Spleen (tissue), 11 donors: ENCODE results near the gene RNF222. TPM values are rescaled to one million over a fixed set of nuclear protein-coding genes. Genes with fewer than 3 reads are reported as not detected.
"Not testable (repeated sequence)": the region's sequence is repeated elsewhere in the genome, so short reads cannot be mapped to it uniquely, and the experiment has no call there.

Experiments used
- DNase-seq: peaks from one replicate; pipeline ENCODE4 v3.0.0-alpha.2; 2020
- H3K27ac ChIP-seq, 8 donors: fragments of 200-600 bp; sonication (generic) in 7 of 8; 1 replicate in 4 of 8; 2 replicates in 4 of 8; pipeline versions ENCODE4 v1.5.0 to v1.8.0; 2016 to 2021; ENCODE audit warnings: inconsistent platforms in 4 of 8, mild to moderate bottlenecking in 4 of 8, moderate library complexity in 1 of 8
- H3K27me3 ChIP-seq, 7 donors: fragments of 200-600 bp; sonication (generic) in 6 of 7; replicated peaks in 1 of 7; 1 replicate in 4 of 7; 2 replicates in 3 of 7; pipeline versions ENCODE4 v1.5.0 to v1.8.0; 2016 to 2021; ENCODE audit warnings: inconsistent platforms in 3 of 7, mild to moderate bottlenecking in 1 of 7
- H3K36me3 ChIP-seq, 6 donors: fragments of 200-600 bp; sonication (generic) in 5 of 6; 1 replicate in 4 of 6; 2 replicates in 2 of 6; pipeline versions ENCODE4 v1.5.0 to v1.8.0; 2016 to 2021; ENCODE audit warnings: inconsistent platforms in 2 of 6
- H3K4me1 ChIP-seq, 6 donors: fragments of 200-600 bp; sonication (generic) in 5 of 6; 1 replicate in 3 of 6; 2 replicates in 3 of 6; pipeline versions ENCODE4 v1.5.0 to v1.8.0; 2016 to 2021; ENCODE audit warnings: inconsistent platforms in 3 of 6
- H3K4me3 ChIP-seq, 8 donors: fragments of 200-600 bp; sonication (generic) in 7 of 8; 1 replicate in 4 of 8; 2 replicates in 4 of 8; pipeline versions ENCODE4 v1.5.0 to v1.8.0; 2016 to 2021; ENCODE audit warnings: inconsistent platforms in 4 of 8, mild to moderate bottlenecking in 4 of 8, moderate library complexity in 2 of 8
- H3K9me3 ChIP-seq, 8 donors: fragments of 200-600 bp; sonication (generic) in 7 of 8; 1 replicate in 4 of 8; 2 replicates in 4 of 8; pipeline versions ENCODE4 v1.5.0 to v1.8.0; 2016 to 2021; ENCODE audit warnings: inconsistent platforms in 4 of 8
- CTCF ChIP-seq, 11 experiments: fragments of 200-600 bp in 7 of 11; fragments of 450-650 bp in 4 of 11; sonication (generic) in 4 of 11; IDR thresholded peaks in 8 of 11; conservative IDR thresholded peaks in 3 of 11; 1 replicate in 7 of 11; 2 replicates in 4 of 11; pipeline versions ENCODE4 v1.4.0 to v1.8.0; 2016 to 2021; ENCODE audit warnings: antibody characterized with exemption in 11 of 11, inconsistent platforms in 4 of 11, mild to moderate bottlenecking in 1 of 11
- POLR2A ChIP-seq, 3 donors: fragments of 450-650 bp; IDR thresholded peaks; one replicate each; pipeline ENCODE4 v1.5.1; 2017; ENCODE audit warnings: antibody characterized with exemption in 3 of 3, mild to moderate bottlenecking in 1 of 3
- POLR2AphosphoS5 ChIP-seq, 3 donors: sonication (generic); formaldehyde crosslinking; IDR thresholded peaks; one replicate each; pipeline ENCODE4 v1.5.1; 2017; ENCODE audit warnings: antibody characterized with exemption in 3 of 3
- WGBS, 5 donors: extraction: QIAGEN DNeasy Blood & Tissue Kit in 3 of 5; methylation state at CpG; one replicate each; pipeline versions ENCODE4 v1.1.5 to v1.1.7; 2013 to 2018; 5-methylcytosine and 5-hydroxymethylcytosine counted together
- intact Hi-C: fragments of 100-400 bp; cut with DNase I; formaldehyde crosslinking; loops from one replicate; pipeline ENCODE4 v1.15.0; 2023; ENCODE audit warnings: low total_unique reads
- polyA plus RNA-seq, 3 donors: library from polyadenylated mRNA; stranded (reverse); fragments of 200-250 nt; gene quantifications; one replicate each; pipeline ENCODE4 v1.2.1, GENCODE V29; 2013
- total RNA-seq, 7 donors: library from RNA; depleted of rRNA in 3 of 7; stranded (reverse); fragments of >200 nt in 3 of 7; fragmentation: NEBNext Ultra II Directional in 4 of 7; extraction: Animal tissue kit (Norgen Biotek cat#: 25700) in 4 of 7; gene quantifications; one replicate each; pipeline versions ENCODE4 v1.1.0 to v1.2.1, GENCODE V29; 2016 to 2021
- donor health status: healthy with polysubstance abuse.
- donor health status: DM: no; HTN: no; CAD: no; lungs with moderate emphysema.
- donor health status: DM: no; HTN: no; CAD: no.
- donor health status: Bipolar disorder and iron deficiency.
- donor health status: healthy.
- donor health status: DM: no; HTN: no; CAD: no.
- donor health status: DM: yes; HTN: yes; CAD: no.

Gene RNF222
- total and polyA plus RNA-seq, 10 donors, result 0.03 to 0.05 TPM; not detected in 8

- no peaks in the 10 kb centered on the region for H3K36me3 ChIP-seq
- H3K27ac ChIP-seq, result no peak overlapping the region
- H3K27me3 ChIP-seq, result peaks cover 0 to 20% (median 0%) of the 10 kb centered on the region in 7 donors
- no peak for DNase-seq
- no peak overlapping the region for H3K4me3 ChIP-seq
- H3K9me3 ChIP-seq, result no peaks in the 10 kb centered on the region
- 61 to 77% (median 76%) methylated on average over 7 of the region's 7 CpGs for WGBS, 5 donors
- intact Hi-C loops, result no loop called here
- H3K4me1 ChIP-seq, result no peaks in the 10 kb centered on the region
- no peak for TF ChIP-seq POLR2A (IDR thresholded peaks at IDR 0.05)
- TF ChIP-seq CTCF (IDR thresholded peaks at IDR 0.05 in 8 of 11, conservative IDR thresholded peaks at IDR 0.05 in 3 of 11), result no peak
- no peak for TF ChIP-seq POLR2AphosphoS5 (IDR thresholded peaks at IDR 0.05)
These were observed 43.9 kb downstream of the RNF222 start for GRCh38 chr17:8353736-8354135.

DNA sequence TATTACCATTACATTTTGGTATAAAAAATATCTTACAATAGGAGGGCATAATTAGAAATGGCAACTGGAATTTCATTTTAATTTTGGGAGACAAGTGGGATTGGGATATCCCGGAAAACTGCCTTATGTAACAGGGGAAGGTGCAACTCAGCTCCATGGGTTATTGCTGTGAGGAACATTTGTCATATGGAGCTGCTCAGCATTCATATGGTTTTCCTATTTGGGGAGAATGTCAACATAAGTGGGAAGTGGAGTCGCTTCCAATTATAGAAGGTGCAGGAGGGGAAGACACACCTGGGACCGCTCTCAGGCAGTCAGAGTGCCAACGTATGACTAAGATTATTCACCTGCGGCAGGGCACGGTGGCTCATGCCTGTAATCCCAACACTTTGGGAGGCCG is 47.3 kb downstream of the RNF222 start:
- Histone ChIP-seq H3K4me1 (no peaks in the 10 kb centered on the region), H3K27me3 (peaks cover 0 to 53% (median 8%) of the 10 kb centered on the region in 7 donors), H3K27ac (no peak overlapping the region), H3K36me3 (no peaks in the 10 kb centered on the region), H3K9me3 (no peaks in the 10 kb centered on the region), H3K4me3 (no peak overlapping the region)
- 82 to 90% (median 85%) methylated on average over 7 of the region's 7 CpGs for WGBS, 5 donors
- intact Hi-C loops, result no loop called here
- TF ChIP-seq POLR2A (IDR thresholded peaks at IDR 0.05) (no peak), POLR2AphosphoS5 (IDR thresholded peaks at IDR 0.05) (no peak), CTCF (IDR thresholded peaks at IDR 0.05 in 8 of 11, conservative IDR thresholded peaks at IDR 0.05 in 3 of 11) (no peak)
- no peak for DNase-seq

DNA sequence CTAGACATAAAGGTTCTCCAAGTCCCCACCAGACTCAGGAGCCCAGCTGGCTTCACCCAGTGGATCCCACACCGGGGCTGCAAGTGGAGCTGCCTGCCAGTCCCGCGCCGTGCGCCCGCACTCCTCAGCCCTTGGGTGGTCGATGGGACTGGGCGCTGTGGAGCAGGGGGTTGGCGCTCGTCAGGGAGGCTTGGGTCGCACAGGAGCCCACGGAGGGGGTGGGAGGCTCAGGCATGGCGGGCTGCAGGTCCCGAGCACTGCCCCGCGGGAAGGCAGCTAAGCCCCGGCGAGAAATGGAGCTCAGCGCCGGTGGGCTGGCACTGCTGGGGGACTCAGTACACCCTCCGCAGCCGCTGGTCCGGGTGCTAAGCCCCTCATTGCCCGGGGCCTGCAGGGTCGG is 50.6 kb downstream of the RNF222 start:
- 51 to 78% (median 70%) methylated on average over 10 to 25 of the region's 25 CpGs for WGBS, 5 donors
- H3K9me3 ChIP-seq, DNase-seq, H3K27ac ChIP-seq, H3K36me3 ChIP-seq, H3K4me3 ChIP-seq, intact Hi-C loops, H3K4me1 ChIP-seq: not testable (repeated sequence)
- peaks cover 0 to 55% (median 8%) of the 10 kb centered on the region in 7 donors for H3K27me3 ChIP-seq

GRCh38 chr17:8345951-8346665 is 51.5 kb downstream of the RNF222 start:
- Histone ChIP-seq H3K27ac (no peak overlapping the region), H3K4me3 (no peak overlapping the region), H3K36me3 (no peaks in the 10 kb centered on the region), H3K4me1 (no peaks in the 10 kb centered on the region), H3K27me3 (peaks cover 0 to 55% (median 8%) of the 10 kb centered on the region in 7 donors), H3K9me3 (no peaks in the 10 kb centered on the region)
- intact Hi-C loops, result no loop called here
- WGBS, 5 donors, result 78 to 86% (median 83%) methylated on average over 5 of the region's 5 CpGs
- TF ChIP-seq POLR2A (IDR thresholded peaks at IDR 0.05) (no peak), CTCF (IDR thresholded peaks at IDR 0.05 in 8 of 11, conservative IDR thresholded peaks at IDR 0.05 in 3 of 11) (no peak), POLR2AphosphoS5 (IDR thresholded peaks at IDR 0.05) (no peak)
- no peak for DNase-seq
